ENCODE measurements around the gene MYBPC1.

The MYBPC1 gene

DNA sequence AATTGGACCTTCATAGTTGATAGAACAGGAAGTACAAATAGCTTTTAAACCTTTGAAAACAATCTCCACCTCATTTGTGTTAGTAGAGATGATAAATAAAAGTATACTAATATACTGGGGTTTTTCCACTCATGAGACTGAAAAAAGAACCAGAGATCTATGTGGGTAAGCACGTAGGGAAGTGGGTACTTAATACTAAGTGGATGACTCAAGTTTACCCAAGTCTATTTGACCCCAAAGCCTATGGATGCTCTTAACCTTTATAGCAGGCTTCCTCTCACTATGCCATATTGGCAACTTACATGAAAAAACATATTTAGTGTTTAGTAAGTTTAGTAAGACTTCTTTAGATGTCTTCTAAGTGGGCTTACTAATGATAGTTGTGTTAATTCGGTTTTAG, 53.4 kb downstream of the MYBPC1 start:
- Histone ChIP-seq H3K27ac (no peak overlapping the region), H3K9me3 (no peaks in the 10 kb centered on the region), H3K36me3 (no peaks in the 10 kb centered on the region), H3K4me1 (no peaks in the 10 kb centered on the region), H3K27me3 (no peaks in the 10 kb centered on the region), H3K4me3 (no peak overlapping the region)
- intact Hi-C loops (cut with DNase I; ENCODE audit: low total_unique reads): no loop called here
- no peak for DNase-seq
- TF ChIP-seq, protein P1, sequence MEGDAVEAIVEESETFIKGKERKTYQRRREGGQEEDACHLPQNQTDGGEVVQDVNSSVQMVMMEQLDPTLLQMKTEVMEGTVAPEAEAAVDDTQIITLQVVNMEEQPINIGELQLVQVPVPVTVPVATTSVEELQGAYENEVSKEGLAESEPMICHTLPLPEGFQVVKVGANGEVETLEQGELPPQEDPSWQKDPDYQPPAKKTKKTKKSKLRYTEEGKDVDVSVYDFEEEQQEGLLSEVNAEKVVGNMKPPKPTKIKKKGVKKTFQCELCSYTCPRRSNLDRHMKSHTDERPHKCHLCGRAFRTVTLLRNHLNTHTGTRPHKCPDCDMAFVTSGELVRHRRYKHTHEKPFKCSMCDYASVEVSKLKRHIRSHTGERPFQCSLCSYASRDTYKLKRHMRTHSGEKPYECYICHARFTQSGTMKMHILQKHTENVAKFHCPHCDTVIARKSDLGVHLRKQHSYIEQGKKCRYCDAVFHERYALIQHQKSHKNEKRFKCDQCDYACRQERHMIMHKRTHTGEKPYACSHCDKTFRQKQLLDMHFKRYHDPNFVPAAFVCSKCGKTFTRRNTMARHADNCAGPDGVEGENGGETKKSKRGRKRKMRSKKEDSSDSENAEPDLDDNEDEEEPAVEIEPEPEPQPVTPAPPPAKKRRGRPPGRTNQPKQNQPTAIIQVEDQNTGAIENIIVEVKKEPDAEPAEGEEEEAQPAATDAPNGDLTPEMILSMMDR (IDR thresholded peaks at IDR 0.05): no peak

DNA sequence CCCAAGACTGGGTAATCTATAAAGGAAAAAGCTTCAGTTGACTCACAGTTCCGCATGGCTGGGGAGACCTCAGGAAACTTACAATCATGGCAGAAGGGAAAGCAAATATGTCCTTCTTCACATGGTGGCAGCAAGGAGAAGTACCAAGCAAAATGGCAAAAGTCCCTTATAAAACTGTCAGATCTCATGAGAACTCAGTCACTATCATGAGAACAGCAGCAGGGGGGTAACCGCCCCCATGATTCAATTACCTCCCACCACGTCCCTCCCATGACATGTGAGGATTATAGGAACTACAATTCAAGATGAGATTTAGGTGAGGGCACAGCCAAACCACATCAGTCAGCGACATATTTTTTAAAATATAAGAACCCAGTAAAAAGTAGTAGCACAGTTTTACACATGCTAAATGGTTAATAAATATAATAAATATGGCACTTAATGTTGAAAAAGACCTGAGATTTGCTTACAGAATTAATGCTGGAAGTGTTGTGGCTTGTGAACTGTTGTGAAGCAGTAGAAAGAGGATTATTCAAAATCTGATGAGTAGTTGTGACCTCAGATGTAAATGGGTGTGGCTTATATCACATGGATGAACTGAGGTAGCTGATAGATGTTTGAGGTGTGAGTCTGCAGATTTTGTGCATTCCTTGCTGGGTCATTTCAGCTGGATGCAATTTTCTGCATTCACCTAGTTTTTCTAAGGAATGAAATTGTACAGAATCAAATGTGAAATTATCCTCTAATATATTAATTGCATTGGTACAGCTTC, 55.8 kb downstream of the MYBPC1 start:
- H3K27ac ChIP-seq: no peak overlapping the region
- intact Hi-C loops (cut with DNase I; ENCODE audit: low total_unique reads): no loop called here
- no peaks in the 10 kb centered on the region for H3K36me3 ChIP-seq
- H3K9me3 ChIP-seq: no peaks in the 10 kb centered on the region
- no peaks in the 10 kb centered on the region for H3K4me1 ChIP-seq
- TF ChIP-seq, protein P1 (IDR thresholded peaks at IDR 0.05): no peak
- no peak for DNase-seq
- no peak overlapping the region for H3K4me3 ChIP-seq
- no peaks in the 10 kb centered on the region for H3K27me3 ChIP-seq

DNA sequence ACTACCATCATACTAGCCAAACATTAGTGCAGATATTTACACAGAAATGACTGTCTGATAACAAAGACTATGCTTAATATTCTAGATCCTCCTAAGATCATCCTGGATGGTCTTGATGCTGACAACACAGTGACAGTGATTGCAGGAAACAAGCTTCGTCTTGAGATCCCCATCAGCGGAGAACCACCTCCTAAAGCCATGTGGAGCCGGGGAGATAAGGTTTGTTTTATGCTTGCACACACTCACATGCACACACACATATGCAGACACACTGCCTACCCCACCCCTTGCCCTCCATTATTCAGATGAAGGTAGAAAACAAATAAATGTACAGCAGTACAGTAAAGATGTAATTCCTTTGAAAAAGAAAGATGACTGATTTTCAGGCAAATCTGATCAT, 58.3 kb downstream of the MYBPC1 start:
- H3K27me3 ChIP-seq: no peaks in the 10 kb centered on the region
- H3K9me3 ChIP-seq: no peaks in the 10 kb centered on the region
- intact Hi-C loops (cut with DNase I; ENCODE audit: low total_unique reads): no loop called here
- no peak for DNase-seq
- no peak overlapping the region for H3K4me3 ChIP-seq
- H3K27ac ChIP-seq: no peak overlapping the region
- H3K4me1 ChIP-seq: no peaks in the 10 kb centered on the region
- no peaks in the 10 kb centered on the region for H3K36me3 ChIP-seq
- TF ChIP-seq, protein P1 (IDR thresholded peaks at IDR 0.05): no peak

DNA sequence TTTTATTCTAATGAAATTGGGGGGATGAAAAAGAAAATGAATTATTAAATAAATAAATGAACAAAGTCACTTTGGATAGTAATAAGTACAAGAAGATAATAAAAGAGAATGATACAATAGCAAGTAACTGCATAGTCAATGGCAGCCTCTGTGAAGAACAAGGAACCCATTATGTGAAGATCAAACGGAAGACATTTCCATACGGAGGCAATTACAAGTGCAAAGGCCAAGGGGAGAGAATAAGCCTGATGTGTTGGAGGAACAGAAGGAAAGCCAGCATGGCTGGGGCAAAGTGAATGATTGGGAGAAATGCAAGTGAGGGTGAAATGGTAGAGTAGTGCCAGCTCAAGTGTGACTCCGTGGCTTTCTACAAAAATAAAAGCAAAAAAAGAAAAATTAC, 58.7 kb downstream of the MYBPC1 start:
- intact Hi-C loops (cut with DNase I; ENCODE audit: low total_unique reads): no loop called here
- DNase-seq: no peak
- no peaks in the 10 kb centered on the region for H3K27me3 ChIP-seq

DNA sequence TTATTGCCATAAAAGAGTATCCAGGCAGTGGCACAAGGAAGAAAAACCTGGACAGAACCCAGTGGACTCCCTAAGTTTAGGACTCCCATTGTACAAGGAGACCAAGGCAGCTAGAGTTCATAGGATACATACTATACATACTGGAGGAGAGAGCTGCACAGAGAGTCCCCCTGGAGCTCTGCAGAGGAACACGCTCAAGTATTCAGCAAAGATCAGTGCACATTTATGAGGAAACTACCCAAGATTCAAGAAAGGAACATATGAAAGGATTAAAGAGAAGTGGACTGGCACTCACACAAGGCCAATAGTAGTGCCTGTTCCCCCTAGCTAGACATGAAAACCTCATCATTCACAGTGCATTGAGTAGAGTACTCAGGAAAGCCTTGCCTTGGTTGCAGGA, 59.7 kb downstream of the MYBPC1 start:
- Histone ChIP-seq H3K36me3 (no peaks in the 10 kb centered on the region), H3K9me3 (no peaks in the 10 kb centered on the region), H3K27ac (no peak overlapping the region), H3K27me3 (no peaks in the 10 kb centered on the region), H3K4me3 (no peak overlapping the region), H3K4me1 (no peaks in the 10 kb centered on the region)
- intact Hi-C loops (cut with DNase I; ENCODE audit: low total_unique reads): no loop called here
- no peak for DNase-seq
- TF ChIP-seq, protein P1 (IDR thresholded peaks at IDR 0.05): no peak

More for the DNA sequence above, 58.7 kb downstream of the MYBPC1 start:
- Histone ChIP-seq H3K36me3 (no peaks in the 10 kb centered on the region), H3K4me1 (no peaks in the 10 kb centered on the region), H3K4me3 (no peak overlapping the region), H3K9me3 (no peaks in the 10 kb centered on the region), H3K27ac (no peak overlapping the region)
- TF ChIP-seq, protein P1 (IDR thresholded peaks at IDR 0.05): no peak
